ENCODE data around the gene ADRA2C.

- TF ChIP-seq RAD21 (IDR thresholded peaks at IDR 0.05; ENCODE audit: low read length) (no peak), MXI1 (IDR thresholded peaks at IDR 0.05; ENCODE audit: low read depth, low read length) (no peak), NFIC (IDR thresholded peaks at IDR 0.05; ENCODE audit: borderline replicate concordance) (no peak), GABPA (IDR thresholded peaks at IDR 0.05; ENCODE audit: low read depth) (no peak), TAF1 (IDR thresholded peaks at IDR 0.05; ENCODE audit: borderline replicate concordance, low read depth, low read length) (no peak), ELF1 (IDR thresholded peaks at IDR 0.05) (no peak), FOSL2 (IDR thresholded peaks at IDR 0.05; ENCODE audit: borderline replicate concordance, low read depth) (no peak)
- TF ChIP-seq, protein P1, sequence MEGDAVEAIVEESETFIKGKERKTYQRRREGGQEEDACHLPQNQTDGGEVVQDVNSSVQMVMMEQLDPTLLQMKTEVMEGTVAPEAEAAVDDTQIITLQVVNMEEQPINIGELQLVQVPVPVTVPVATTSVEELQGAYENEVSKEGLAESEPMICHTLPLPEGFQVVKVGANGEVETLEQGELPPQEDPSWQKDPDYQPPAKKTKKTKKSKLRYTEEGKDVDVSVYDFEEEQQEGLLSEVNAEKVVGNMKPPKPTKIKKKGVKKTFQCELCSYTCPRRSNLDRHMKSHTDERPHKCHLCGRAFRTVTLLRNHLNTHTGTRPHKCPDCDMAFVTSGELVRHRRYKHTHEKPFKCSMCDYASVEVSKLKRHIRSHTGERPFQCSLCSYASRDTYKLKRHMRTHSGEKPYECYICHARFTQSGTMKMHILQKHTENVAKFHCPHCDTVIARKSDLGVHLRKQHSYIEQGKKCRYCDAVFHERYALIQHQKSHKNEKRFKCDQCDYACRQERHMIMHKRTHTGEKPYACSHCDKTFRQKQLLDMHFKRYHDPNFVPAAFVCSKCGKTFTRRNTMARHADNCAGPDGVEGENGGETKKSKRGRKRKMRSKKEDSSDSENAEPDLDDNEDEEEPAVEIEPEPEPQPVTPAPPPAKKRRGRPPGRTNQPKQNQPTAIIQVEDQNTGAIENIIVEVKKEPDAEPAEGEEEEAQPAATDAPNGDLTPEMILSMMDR (IDR thresholded peaks at IDR 0.05) = no peak
These were observed at the start of gene ADRA2C for GRCh38 chr4:3766036-3766784.
